HepG2 (cell line): ENCODE data around the gene GLYR1. TPM values are rescaled to one million over a fixed set of nuclear protein-coding genes. Genes with fewer than 3 reads are reported as not detected.

Experiments used
- ARNTL ChIP-seq: sonication (generic); formaldehyde crosslinking; IDR thresholded peaks from 2 replicates; pipeline ENCODE4 v1.4.0; 2020; ENCODE audit warnings: mild to moderate bottlenecking, missing genetic modification reagents
- CBX1 ChIP-seq: IDR thresholded peaks from one replicate; pipeline ENCODE4 v1.6.1; 2016; ENCODE audit warnings: antibody characterized with exemption, low read depth
- ETV5 ChIP-seq: IDR thresholded peaks from 2 replicates; pipeline ENCODE4 v1.6.1; 2018; ENCODE audit warnings: missing biosample characterization, missing genetic modification reagents, inconsistent platforms, borderline replicate concordance
- FOXC1 ChIP-seq: sonication (generic); formaldehyde crosslinking; IDR thresholded peaks from 2 replicates; pipeline ENCODE4 v1.8.0; 2022; ENCODE audit warnings: mild to moderate bottlenecking, missing genetic modification reagents, borderline replicate concordance
- FOXJ3 ChIP-seq: sonication (generic); formaldehyde crosslinking; IDR thresholded peaks from 2 replicates; pipeline ENCODE4 v1.4.0; 2020; ENCODE audit warnings: missing genetic modification reagents, mild to moderate bottlenecking, borderline replicate concordance
- HDAC2 ChIP-seq: sonication (generic); formaldehyde crosslinking; IDR thresholded peaks from 2 replicates; pipeline ENCODE4 v1.4.0; 2020; ENCODE audit warnings: missing genetic modification reagents
- HHEX ChIP-seq: IDR thresholded peaks from 2 replicates; pipeline ENCODE4 v1.6.1; 2016; ENCODE audit warnings: control low read depth
- KLF13 ChIP-seq: sonication (generic); formaldehyde crosslinking; IDR thresholded peaks from 2 replicates; pipeline ENCODE4 v1.4.0; 2020; ENCODE audit warnings: mild to moderate bottlenecking, missing genetic modification reagents
- KLF6 ChIP-seq: IDR thresholded peaks from 2 replicates; pipeline ENCODE4 v1.8.0; 2016; ENCODE audit warnings: missing biosample characterization, missing genetic modification reagents
- MAFG ChIP-seq: sonication (generic); formaldehyde crosslinking; IDR thresholded peaks from 2 replicates; pipeline ENCODE4 v1.5.1; 2020; ENCODE audit warnings: mild to moderate bottlenecking, missing genetic modification reagents
- MYC ChIP-seq: sonication (generic); formaldehyde crosslinking; IDR thresholded peaks from 2 replicates; pipeline ENCODE4 v1.9.0; 2021; ENCODE audit warnings: missing genetic modification reagents, borderline replicate concordance
- NR1H2 ChIP-seq: sonication (generic); formaldehyde crosslinking; IDR thresholded peaks from 2 replicates; pipeline ENCODE4 v1.8.1; 2022; ENCODE audit warnings: low read depth, missing genetic modification reagents, borderline replicate concordance
- PHB2 ChIP-seq: fragments of 450-650 bp; IDR thresholded peaks from 2 replicates; pipeline ENCODE4 v1.6.1; 2018; ENCODE audit not compliant: partially characterized antibody
- PHF5A ChIP-seq: IDR thresholded peaks from one replicate; pipeline ENCODE4 v1.6.1; 2018; ENCODE audit warnings: low read depth, missing genetic modification reagents; ENCODE audit not compliant: unreplicated experiment
- SOX5 ChIP-seq: IDR thresholded peaks from 2 replicates; pipeline ENCODE4 v1.6.1; 2016; ENCODE audit warnings: borderline replicate concordance
- SP5 ChIP-seq: IDR thresholded peaks from 2 replicates; pipeline ENCODE4 v1.6.1; 2016; ENCODE audit warnings: low read depth, borderline replicate concordance
- TGIF2 ChIP-seq: IDR thresholded peaks from 2 replicates; pipeline ENCODE4 v1.6.1; 2016; ENCODE audit warnings: control low read depth, missing compliant biosample characterization
- TMF1 ChIP-seq: sonication (generic); formaldehyde crosslinking; IDR thresholded peaks from 2 replicates; pipeline ENCODE4 v1.8.1; 2022; ENCODE audit warnings: low read depth, missing genetic modification reagents
- ZNF780A ChIP-seq: sonication (generic); formaldehyde crosslinking; IDR thresholded peaks from 2 replicates; pipeline ENCODE4 v1.8.0; 2022; ENCODE audit warnings: mild to moderate bottlenecking, missing genetic modification reagents, moderate library complexity
- polyA plus RNA-seq, 8 experiments: library from polyadenylated mRNA; depleted of rRNA in 3 of 8; stranded (reverse) in 7 of 8; unstranded in 1 of 8; fragments of >200 nt; fragmentation: Illumina TruSeq in 4 of 8; extraction: Trizol in 4 of 8; gene quantifications; 2 replicates each; pipeline versions ENCODE4 v1.2.1 to v1.2.3, GENCODE V29; 2011 to 2016; ENCODE audit warnings: low read depth in 4 of 8, missing spikeins in 1 of 8, mixed read lengths in 1 of 8; ENCODE audit not compliant: insufficient read depth in 1 of 8
- total RNA-seq, 5 experiments: library from RNA; depleted of rRNA; stranded (reverse); fragments of >200 nt; fragmentation: Illumina TruSeq; extraction: Trizol; gene quantifications; 2 replicates each; pipeline ENCODE4 v1.2.3, GENCODE V29; 2016; ENCODE audit warnings: low read depth in 1 of 5
- TF ChIP-seq, protein P1 (sequence below): sonication (generic); formaldehyde crosslinking; IDR thresholded peaks from 2 replicates; pipeline ENCODE4 v1.5.1; 2020; ENCODE audit warnings: missing genetic modification reagents, mild to moderate bottlenecking, borderline replicate concordance
- TF ChIP-seq, protein P2 (sequence below): IDR thresholded peaks from 2 replicates; pipeline ENCODE4 v1.6.1; 2016; ENCODE audit warnings: missing biosample characterization, missing genetic modification reagents, low read depth
- TF ChIP-seq, protein P3 (sequence below): sonication (generic); formaldehyde crosslinking; IDR thresholded peaks from 2 replicates; pipeline ENCODE4 v1.5.0; 2020; ENCODE audit warnings: missing genetic modification reagents

GLYR1 gene
- total and polyA plus RNA-seq, 2 of the 13 experiments (the other 11 are each of a cell fraction or from before 2014, with no cell fraction given) = 28.3 to 48.7 TPM

DNA sequence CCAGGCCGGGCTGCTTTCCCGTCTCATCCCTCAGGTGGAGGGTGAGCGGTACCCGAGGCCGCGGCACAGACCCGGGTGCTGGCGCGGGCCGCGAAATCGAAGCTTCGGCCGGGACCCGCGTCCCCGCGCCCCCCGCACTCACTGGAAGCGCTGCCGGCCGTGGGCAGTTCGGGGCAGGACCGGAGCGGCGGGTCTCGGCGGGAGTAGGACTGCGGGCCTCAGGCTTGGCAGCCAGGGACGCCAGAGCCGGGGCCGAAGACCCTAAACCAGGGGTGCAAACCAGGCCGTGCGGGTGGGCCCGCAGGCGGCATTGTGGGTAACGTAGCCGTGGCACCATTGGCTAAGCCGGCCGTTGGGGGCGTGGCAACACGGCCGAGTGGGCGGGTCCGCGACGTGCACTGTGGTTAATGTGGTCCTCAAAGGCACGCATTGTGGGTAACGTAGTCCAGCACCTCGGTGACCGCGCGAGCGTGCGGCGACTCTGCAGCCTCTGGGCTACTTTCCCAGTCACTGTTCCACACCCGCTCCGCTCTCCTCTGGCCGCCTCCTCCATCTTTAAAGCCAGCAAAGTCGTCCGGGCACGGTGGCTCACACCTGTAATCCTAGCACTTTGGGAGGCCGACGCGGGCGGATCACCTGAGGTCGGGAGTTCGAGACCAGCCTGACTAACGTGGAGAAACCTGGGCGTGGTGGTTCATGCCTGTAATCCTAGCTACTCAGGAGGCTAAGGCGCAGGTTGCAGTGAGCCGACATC, 80.0 kb downstream of the GLYR1 start, which contains the start of gene ZNF500 (continued):
- TF ChIP-seq ETV5 (CRISPR knock-in tag) (peak; percentile 54; the same call in 1 of the 2 replicates), PHB2 (no peak), HHEX (no peak), TGIF2 (CRISPR knock-in tag) (peak; percentile 60; the same call in 1 of the 2 replicates), MAFG (CRISPR knock-in tag) (no peak), FOXC1 (CRISPR knock-in tag) (peak; percentile 88; the same call in 1 of the 2 replicates), MYC (CRISPR knock-in tag) (peak; percentile 77; the same call in 1 of the 2 replicates), TMF1 (peak; percentile 38; the same call in 1 of the 2 replicates), CBX1 (no peak), HDAC2 (CRISPR knock-in tag) (peak; percentile 65), KLF13 (CRISPR knock-in tag) (no peak), NR1H2 (no peak; the same call in 1 of the 2 replicates), PHF5A (CRISPR knock-in tag) (peak; percentile 52), SP5 (CRISPR knock-in tag) (peak; percentile 89), ARNTL (CRISPR knock-in tag) (peak; percentile 51; the same call in 1 of the 2 replicates), KLF6 (CRISPR knock-in tag) (peak; percentile 14; the same call in 1 of the 2 replicates), SOX5 (CRISPR knock-in tag) (no peak; the same call in 1 of the 2 replicates), ZNF780A (CRISPR knock-in tag) (0 out of 2 replicates have a peak, but pooled peaks have one; percentile 13), FOXJ3 (CRISPR knock-in tag) (peak; percentile 35; the same call in 1 of the 2 replicates)
- TF ChIP-seq, protein P1, sequence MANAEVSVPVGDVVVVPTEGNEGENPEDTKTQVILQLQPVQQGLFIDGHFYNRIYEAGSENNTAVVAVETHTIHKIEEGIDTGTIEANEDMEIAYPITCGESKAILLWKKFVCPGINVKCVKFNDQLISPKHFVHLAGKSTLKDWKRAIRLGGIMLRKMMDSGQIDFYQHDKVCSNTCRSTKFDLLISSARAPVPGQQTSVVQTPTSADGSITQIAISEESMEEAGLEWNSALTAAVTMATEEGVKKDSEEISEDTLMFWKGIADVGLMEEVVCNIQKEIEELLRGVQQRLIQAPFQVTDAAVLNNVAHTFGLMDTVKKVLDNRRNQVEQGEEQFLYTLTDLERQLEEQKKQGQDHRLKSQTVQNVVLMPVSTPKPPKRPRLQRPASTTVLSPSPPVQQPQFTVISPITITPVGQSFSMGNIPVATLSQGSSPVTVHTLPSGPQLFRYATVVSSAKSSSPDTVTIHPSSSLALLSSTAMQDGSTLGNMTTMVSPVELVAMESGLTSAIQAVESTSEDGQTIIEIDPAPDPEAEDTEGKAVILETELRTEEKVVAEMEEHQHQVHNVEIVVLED (CRISPR knock-in tag) = peak; percentile 95
- TF ChIP-seq, protein P2, sequence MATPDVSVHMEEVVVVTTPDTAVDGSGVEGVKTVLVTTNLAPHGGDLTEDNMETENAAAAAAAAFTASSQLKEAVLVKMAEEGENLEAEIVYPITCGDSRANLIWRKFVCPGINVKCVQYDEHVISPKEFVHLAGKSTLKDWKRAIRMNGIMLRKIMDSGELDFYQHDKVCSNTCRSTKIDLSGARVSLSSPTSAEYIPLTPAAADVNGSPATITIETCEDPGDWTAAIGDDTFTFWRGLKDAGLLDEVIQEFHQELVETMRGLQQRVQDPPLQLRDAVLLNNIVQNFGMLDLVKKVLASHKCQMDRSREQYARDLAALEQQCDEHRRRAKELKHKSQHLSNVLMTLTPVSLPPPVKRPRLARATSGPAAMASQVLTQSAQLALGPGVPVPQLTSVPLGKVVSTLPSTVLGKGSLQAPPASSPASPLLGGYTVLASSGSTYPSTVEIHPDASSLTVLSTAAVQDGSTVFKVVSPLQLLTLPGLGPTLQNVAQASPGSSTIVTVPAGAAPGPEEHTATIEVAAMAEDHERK (CRISPR knock-in tag) = peak; percentile 60; the same call in 1 of the 2 replicates
- TF ChIP-seq, protein P3, sequence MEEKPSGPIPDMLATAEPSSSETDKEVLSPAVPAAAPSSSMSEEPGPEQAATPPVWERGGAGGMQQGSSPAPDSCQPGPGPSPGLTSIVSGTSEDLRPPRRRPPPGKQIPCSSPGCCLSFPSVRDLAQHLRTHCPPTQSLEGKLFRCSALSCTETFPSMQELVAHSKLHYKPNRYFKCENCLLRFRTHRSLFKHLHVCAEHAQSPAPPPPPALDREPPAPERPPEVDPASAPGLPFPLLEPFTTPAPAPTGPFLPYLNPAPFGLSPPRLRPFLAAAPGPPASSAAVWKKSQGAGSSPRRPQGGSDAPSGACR (CRISPR knock-in tag) = 0 out of 2 replicates have a peak, but pooled peaks have one; percentile 51
